GM15510 (cell line): Measurements from ENCODE around the gene STX10.

Experiments
- POLR2A ChIP-seq: IDR thresholded peaks from 3 replicates; pipeline ENCODE4 v1.6.1; 2011; ENCODE audit warnings: borderline replicate concordance; ENCODE audit not compliant: insufficient read length; ENCODE audit errors: extremely low read depth

STX10 gene

GRCh38 chr19:13098277-13099072 lies 51.7 kb downstream of the STX10 start:
- TF ChIP-seq POLR2A: no peak

- no peak for TF ChIP-seq POLR2A
Measured at GRCh38 chr19:13097463-13098258, 52.5 kb downstream of the STX10 start.

GRCh38 chr19:13097033-13097462 lies 53.1 kb downstream of the STX10 start:
- TF ChIP-seq POLR2A: no peak

- no peak for TF ChIP-seq POLR2A
Measured at GRCh38 chr19:13095934-13096927, 53.9 kb downstream of the STX10 start.

GRCh38 chr19:13095393-13095784 lies 54.8 kb downstream of the STX10 start:
- TF ChIP-seq POLR2A: no peak

GRCh38 chr19:13094771-13095392 lies 55.3 kb downstream of the STX10 start:
- TF ChIP-seq POLR2A: no peak

- no peak for TF ChIP-seq POLR2A
Measured at GRCh38 chr19:13094106-13094504, 56.1 kb downstream of the STX10 start.
